GM12873 (cell line): ENCODE measurements around the gene LRP11.

Source experiments
- TF ChIP-seq, protein P1 (sequence below): IDR thresholded peaks from 2 replicates; pipeline ENCODE4 v1.5.1; 2012; ENCODE audit warnings: low read depth, mild to moderate bottlenecking, moderate library complexity, low read length, control low read depth; ENCODE audit not compliant: insufficient read depth; ENCODE audit errors: missing control alignments

Gene LRP11, protein sequence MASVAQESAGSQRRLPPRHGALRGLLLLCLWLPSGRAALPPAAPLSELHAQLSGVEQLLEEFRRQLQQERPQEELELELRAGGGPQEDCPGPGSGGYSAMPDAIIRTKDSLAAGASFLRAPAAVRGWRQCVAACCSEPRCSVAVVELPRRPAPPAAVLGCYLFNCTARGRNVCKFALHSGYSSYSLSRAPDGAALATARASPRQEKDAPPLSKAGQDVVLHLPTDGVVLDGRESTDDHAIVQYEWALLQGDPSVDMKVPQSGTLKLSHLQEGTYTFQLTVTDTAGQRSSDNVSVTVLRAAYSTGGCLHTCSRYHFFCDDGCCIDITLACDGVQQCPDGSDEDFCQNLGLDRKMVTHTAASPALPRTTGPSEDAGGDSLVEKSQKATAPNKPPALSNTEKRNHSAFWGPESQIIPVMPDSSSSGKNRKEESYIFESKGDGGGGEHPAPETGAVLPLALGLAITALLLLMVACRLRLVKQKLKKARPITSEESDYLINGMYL

DNA sequence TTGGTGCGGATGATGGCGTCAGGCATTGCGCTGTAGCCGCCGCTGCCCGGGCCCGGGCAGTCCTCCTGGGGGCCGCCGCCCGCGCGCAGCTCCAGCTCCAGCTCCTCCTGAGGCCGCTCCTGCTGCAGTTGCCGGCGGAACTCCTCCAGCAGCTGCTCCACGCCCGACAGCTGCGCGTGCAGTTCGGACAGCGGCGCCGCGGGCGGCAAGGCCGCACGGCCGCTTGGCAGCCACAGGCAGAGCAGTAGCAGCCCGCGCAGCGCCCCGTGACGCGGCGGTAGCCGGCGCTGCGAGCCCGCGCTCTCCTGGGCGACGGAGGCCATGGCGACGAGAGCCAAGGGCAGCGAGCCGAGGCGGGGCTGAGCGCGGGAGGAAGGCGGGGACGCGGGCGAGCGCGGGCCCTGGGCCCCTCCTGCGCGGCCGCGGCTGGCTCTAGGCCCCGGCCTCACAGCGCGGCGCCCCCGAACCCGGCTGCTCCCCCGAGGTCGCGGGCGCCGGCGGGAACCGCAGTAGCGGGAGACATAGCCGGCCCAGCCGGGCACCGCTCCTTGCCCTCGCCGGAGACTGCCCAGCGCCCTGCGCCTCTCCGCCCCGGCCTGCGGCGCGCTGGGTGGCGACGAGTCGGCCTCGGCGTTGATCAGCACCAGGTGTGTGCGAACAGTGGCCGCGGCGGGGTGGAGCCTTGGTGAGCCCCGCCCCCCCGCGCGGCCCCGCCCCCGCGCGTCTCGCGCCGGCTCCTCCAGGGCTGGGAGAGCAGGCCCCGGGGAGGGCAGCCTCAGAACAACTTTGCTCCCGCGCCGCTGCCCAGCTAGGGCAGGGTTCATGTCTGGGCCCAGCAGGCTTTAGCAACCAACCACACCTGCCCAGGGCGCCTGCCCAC is at the start of gene LRP11:
Gene LRP11, minus strand, starts transcription at position 662 of the 880 bp plus-strand sequence. Its CDS starts 339 bp downstream, at position 323.
- TF ChIP-seq, protein P1, sequence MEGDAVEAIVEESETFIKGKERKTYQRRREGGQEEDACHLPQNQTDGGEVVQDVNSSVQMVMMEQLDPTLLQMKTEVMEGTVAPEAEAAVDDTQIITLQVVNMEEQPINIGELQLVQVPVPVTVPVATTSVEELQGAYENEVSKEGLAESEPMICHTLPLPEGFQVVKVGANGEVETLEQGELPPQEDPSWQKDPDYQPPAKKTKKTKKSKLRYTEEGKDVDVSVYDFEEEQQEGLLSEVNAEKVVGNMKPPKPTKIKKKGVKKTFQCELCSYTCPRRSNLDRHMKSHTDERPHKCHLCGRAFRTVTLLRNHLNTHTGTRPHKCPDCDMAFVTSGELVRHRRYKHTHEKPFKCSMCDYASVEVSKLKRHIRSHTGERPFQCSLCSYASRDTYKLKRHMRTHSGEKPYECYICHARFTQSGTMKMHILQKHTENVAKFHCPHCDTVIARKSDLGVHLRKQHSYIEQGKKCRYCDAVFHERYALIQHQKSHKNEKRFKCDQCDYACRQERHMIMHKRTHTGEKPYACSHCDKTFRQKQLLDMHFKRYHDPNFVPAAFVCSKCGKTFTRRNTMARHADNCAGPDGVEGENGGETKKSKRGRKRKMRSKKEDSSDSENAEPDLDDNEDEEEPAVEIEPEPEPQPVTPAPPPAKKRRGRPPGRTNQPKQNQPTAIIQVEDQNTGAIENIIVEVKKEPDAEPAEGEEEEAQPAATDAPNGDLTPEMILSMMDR, result no peak

- TF ChIP-seq, protein P1, result no peak
These were observed 49.5 kb upstream of the LRP11 start for GRCh38 chr6:149913540-149914240.

DNA sequence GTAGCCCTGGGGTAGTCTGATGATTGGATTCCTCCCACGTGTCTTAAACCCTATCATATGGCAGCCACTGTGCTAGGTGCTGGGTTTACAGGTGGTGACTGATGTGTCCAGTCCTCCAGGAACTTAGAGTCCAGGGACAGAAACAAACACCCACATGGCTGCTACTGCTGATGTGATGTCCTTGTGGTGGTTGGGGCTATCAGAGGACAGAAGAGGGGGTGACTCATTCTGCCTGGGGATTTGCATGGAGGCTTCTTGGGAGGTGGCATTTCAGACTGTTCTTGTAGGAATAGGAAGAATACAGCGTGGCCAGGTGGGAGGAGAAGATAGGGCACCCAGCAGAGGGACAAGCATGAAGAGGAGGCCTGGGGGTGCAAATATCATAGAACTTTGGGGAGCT is 48.9 kb upstream of the LRP11 start:
- TF ChIP-seq, protein P1, result no peak

DNA sequence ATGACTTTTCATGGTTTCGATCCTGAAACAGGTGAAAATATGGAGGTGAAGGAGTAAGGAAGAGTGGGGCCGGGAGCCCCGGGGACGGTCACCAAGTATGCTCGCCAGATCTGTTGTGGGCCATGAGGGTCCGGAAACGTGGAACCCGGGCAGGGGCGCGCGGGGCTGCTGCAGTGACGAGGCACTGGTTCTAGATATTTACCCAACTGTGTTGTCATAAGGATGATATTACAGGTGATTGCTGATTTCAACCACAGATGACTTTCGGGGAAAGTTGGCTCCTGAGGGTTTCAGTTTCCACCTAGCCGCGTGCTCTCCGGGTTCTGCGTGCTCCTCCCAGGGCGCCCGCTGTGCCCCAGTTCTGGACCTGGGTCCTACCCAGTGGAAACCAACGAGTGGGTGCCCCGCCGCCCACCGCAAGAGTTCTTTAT is 46.6 kb upstream of the LRP11 start:
- TF ChIP-seq, protein P1, result no peak

GRCh38 chr6:149909701-149910470 is 45.7 kb upstream of the LRP11 start:
- TF ChIP-seq, protein P1, result no peak

GRCh38 chr6:149907317-149907716 is 43.2 kb upstream of the LRP11 start:
- TF ChIP-seq, protein P1, result no peak
